HG03135 (cell line): ENCODE results near the gene TTC39C.
A peak's percentile ranks its signal among the peaks of the same experiment; 100 is the strongest.

ENCODE experiments used
- ATAC-seq: cut with Tn5 transposase; IDR thresholded peaks from one replicate; pipeline ENCODE4 v1.9.1; 2021; ENCODE audit warnings: mild to moderate bottlenecking, moderate library complexity; ENCODE audit not compliant: unreplicated experiment

Gene TTC39C

DNA sequence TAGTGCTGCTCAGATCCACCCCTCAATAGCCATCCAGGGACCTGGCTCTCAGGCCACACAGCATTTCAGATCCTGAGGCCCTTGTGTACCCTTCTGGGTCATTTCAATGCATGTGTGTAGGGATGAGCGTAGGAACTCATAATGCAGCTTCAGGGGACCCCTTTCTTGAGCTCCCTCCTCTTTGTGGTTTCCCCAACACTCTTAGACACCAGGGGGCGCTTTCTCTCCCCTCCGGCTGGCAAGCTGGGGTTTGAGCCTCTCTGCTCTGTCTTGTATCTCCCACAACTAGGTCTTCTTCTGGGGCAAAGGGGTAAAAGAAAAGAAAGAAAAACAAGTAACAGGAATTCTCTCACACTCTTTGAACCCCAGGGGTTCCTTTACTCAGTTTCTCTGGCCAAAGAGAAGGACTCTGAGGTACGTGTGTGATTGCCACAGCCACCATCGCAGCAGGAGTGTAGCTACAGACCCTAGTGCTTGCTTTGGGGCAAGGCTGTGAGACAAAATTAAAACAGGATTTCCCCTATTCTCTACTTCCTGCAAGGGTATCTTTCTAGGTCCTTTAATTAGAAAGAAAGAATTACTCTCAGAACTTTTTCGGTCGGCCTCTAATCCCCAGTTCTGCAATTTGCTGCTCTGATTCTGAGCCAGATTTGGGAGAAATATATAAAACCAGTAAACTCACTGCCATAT, 162.3 kb downstream of the TTC39C start:
- peak; percentile 91 for ATAC-seq

DNA sequence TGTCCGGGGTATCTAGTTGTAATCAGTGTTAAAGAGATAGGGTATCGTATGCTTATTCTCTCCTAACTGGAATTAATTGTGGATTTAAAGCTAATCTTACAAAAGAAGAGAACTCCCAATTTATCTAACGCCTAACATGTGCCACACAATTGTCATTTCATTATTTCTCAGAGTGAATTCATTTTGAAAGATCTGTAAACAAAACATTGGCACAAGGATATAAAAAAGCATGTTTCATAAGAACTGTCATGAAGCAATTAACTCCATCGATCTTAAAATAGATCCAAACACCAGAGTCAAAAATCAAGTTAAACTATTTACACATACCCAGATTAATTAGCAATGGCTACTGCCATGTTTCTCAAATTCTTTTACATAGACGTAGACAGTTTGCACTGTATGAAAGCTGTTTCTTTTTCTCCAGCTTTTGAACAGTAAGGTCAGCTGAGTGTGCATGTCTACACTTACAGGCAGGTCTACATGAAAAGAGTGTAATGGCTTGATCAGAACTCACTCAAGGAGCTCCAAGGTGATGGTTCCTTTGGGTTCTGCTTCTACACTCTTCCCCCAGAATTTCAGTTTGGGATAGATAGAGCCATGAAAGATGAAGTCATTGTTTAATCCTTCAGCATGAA, 163.1 kb downstream of the TTC39C start:
- ATAC-seq: no peak

DNA sequence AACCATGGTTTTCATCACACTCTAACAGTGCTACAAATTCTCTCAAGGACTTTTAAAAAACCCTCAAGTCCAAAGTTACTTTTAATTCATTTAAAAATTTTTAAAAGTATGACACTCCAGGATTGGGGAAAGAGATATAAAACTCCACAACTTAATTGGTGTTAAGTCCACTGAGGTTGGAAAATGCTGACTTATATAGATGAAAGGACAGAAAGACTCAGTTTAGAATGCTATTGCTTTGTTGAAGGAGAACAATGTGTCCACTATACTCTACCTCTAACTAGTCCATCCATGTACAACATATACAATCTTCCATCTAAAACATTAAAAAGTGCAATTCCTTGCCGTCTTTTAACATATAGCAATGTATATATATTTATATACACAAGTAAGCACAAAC, 165.5 kb downstream of the TTC39C start:
- ATAC-seq: no peak

DNA sequence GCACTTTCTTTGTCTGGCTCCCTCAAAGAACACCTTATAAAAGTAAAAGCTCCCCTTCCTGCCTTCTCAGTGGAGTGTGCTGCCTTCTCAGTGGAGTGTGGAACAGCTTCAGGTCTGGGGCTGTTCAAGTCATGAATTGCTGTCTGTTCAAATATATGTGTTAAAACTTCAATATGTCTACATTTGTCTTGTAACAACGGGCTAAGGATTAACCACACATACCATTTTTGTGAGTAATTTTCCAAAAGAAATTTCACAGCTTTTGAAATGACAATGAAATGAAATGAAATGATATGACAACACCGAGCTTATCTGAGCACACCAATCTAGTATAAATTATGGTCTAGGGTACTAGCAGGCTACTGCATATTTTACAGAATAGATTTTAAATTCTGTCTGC, 167.3 kb downstream of the TTC39C start:
- ATAC-seq: no peak
